Measurements from ENCODE around the gene CCDC39.

DNA sequence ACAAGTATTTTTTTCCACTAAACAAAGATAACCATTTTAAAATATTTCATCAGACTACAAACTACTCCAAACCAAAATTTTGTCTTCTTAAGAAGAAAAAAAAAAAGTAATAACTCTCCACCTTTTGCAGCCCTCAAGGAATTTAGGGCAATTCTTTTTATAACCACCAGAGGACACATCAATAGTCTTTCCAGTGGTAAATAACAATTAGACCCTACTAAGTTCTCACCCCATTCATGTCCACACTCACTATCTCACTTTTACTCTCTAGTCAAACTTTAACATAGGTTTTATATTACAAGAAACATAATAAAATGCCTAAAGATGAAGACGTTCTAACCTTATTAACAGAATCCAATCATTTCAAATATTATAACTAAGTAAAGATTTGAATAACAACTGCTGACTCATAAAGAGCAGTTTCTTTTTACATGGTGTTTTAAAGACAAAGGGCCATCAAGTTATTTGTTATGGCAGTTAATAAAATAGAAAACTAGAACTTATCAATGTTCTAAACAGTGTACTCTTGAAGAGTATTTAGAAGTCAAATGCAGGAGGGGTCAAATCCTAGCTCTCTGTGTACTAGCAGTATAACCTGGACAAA lies 33.0 kb downstream of the CCDC39 start:
- TF ChIP-seq MAFK (IDR thresholded peaks at IDR 0.05; ENCODE audit: partially characterized antibody) (no peak), HDAC2 (IDR thresholded peaks at IDR 0.05) (no peak), CBX2 (IDR thresholded peaks at IDR 0.05; ENCODE audit: borderline replicate concordance, low read depth) (no peak), BHLHE40 (IDR thresholded peaks at IDR 0.05; ENCODE audit: low read depth, low read length) (no peak), POLR2A (IDR thresholded peaks at IDR 0.05; ENCODE audit: low read length) (no peak), FOXS1 (CRISPR knock-in tag; IDR thresholded peaks at IDR 0.05) (no peak), MAZ (IDR thresholded peaks at IDR 0.05; ENCODE audit: borderline replicate concordance, low read depth, low read length) (no peak), NPAS2 (CRISPR knock-in tag; IDR thresholded peaks at IDR 0.05; ENCODE audit: borderline replicate concordance) (no peak), KDM5A (IDR thresholded peaks at IDR 0.05) (no peak)
- TF ChIP-seq, protein P1, sequence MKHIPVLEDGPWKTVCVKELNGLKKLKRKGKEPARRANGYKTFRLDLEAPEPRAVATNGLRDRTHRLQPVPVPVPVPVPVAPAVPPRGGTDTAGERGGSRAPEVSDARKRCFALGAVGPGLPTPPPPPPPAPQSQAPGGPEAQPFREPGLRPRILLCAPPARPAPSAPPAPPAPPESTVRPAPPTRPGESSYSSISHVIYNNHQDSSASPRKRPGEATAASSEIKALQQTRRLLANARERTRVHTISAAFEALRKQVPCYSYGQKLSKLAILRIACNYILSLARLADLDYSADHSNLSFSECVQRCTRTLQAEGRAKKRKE (CRISPR knock-in tag; IDR thresholded peaks at IDR 0.05; ENCODE audit: low read depth), result no peak
- TF ChIP-seq, protein P2, sequence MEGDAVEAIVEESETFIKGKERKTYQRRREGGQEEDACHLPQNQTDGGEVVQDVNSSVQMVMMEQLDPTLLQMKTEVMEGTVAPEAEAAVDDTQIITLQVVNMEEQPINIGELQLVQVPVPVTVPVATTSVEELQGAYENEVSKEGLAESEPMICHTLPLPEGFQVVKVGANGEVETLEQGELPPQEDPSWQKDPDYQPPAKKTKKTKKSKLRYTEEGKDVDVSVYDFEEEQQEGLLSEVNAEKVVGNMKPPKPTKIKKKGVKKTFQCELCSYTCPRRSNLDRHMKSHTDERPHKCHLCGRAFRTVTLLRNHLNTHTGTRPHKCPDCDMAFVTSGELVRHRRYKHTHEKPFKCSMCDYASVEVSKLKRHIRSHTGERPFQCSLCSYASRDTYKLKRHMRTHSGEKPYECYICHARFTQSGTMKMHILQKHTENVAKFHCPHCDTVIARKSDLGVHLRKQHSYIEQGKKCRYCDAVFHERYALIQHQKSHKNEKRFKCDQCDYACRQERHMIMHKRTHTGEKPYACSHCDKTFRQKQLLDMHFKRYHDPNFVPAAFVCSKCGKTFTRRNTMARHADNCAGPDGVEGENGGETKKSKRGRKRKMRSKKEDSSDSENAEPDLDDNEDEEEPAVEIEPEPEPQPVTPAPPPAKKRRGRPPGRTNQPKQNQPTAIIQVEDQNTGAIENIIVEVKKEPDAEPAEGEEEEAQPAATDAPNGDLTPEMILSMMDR (IDR thresholded peaks at IDR 0.05), result no peak
